Memory B cell (primary cell): ENCODE data around the gene GOLGA8J.
"Not testable (repeated sequence)": the region's sequence is repeated elsewhere in the genome, so short reads cannot be mapped to it uniquely, and the experiment has no call there.

Experiments
- ATAC-seq: fragments of 150-1000 bp; cut with Tn5 transposase; 2 replicates; pipeline ENCODE4 v1.10.0; 2021; ENCODE audit warnings: low read depth, mild to moderate bottlenecking, moderate library complexity
- DNase-seq, 2 donors: peaks; one replicate each; pipeline ENCODE4 v3.0.0; 2022; ENCODE audit warnings: low spot score in 2 of 2
- H3K27ac Mint-ChIP-seq: one replicate; pipeline ENCODE4 v1.8.0; 2022; ENCODE audit warnings: mild to moderate bottlenecking, moderate library complexity, mixed read lengths
- H3K27me3 Mint-ChIP-seq: one replicate; pipeline ENCODE4 v1.8.0; 2022; ENCODE audit warnings: mixed read lengths
- H3K36me3 Mint-ChIP-seq: one replicate; pipeline ENCODE4 v1.8.0; 2022; ENCODE audit warnings: mild to moderate bottlenecking, mixed read lengths
- H3K4me1 Mint-ChIP-seq: one replicate; pipeline ENCODE4 v1.8.0; 2022; ENCODE audit warnings: mixed read lengths
- H3K4me3 Mint-ChIP-seq: one replicate; pipeline ENCODE4 v1.8.0; 2022; ENCODE audit warnings: mild to moderate bottlenecking, moderate library complexity, mixed read lengths
- H3K9me3 Mint-ChIP-seq: one replicate; pipeline ENCODE4 v1.8.0; 2022; ENCODE audit warnings: mixed read lengths

Gene GOLGA8J

DNA sequence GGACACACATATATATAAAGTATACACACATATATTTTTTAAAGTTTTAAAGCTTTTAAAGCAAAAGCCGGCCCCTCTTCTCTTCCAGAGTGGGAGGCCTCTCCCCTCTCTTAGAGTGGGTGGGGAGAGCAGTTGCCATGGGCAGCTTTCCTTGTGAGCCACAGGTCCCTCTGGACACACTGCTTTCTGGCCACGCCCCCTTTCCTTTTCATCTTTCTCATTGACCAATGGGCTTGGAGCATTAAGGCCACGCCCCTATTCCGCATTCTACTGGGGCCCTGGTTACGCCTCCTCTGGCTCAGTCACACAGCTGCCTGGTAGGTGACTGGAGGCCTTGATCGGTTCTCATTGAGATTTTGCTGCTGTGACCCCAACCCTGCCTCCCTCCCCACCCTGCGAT lies 52.0 kb downstream of the GOLGA8J start, which contains the start of gene GOLGA8T:
GOLGA8T (plus strand) TSS at position 301 of the 400 bp plus-strand sequence; CDS start at position 399, 98 bp downstream.
- not testable (repeated sequence) for H3K9me3 Mint-ChIP-seq, DNase-seq, H3K27me3 Mint-ChIP-seq, H3K27ac Mint-ChIP-seq, ATAC-seq, H3K4me1 Mint-ChIP-seq, H3K4me3 Mint-ChIP-seq, H3K36me3 Mint-ChIP-seq
